Fibroblast of skin of right biceps (primary cell): ENCODE data around the gene MYOD1.

ENCODE experiments used
- DNase-seq: peaks from one replicate; pipeline ENCODE4 v3.0.0-alpha.2; 2013

The MYOD1 gene

GRCh38 chr11:17751558-17751957, 32.2 kb downstream of the MYOD1 start:
- no peak for DNase-seq

- no peak for DNase-seq
Observed at GRCh38 chr11:17752144-17752543, 32.8 kb downstream of the MYOD1 start.

- DNase-seq = no peak
Observed at GRCh38 chr11:17753153-17753552, 33.8 kb downstream of the MYOD1 start.

- DNase-seq = no peak
Observed at GRCh38 chr11:17753641-17754040, 34.3 kb downstream of the MYOD1 start.

- DNase-seq = no peak
Observed at GRCh38 chr11:17755891-17756290, 36.5 kb downstream of the MYOD1 start.

DNA sequence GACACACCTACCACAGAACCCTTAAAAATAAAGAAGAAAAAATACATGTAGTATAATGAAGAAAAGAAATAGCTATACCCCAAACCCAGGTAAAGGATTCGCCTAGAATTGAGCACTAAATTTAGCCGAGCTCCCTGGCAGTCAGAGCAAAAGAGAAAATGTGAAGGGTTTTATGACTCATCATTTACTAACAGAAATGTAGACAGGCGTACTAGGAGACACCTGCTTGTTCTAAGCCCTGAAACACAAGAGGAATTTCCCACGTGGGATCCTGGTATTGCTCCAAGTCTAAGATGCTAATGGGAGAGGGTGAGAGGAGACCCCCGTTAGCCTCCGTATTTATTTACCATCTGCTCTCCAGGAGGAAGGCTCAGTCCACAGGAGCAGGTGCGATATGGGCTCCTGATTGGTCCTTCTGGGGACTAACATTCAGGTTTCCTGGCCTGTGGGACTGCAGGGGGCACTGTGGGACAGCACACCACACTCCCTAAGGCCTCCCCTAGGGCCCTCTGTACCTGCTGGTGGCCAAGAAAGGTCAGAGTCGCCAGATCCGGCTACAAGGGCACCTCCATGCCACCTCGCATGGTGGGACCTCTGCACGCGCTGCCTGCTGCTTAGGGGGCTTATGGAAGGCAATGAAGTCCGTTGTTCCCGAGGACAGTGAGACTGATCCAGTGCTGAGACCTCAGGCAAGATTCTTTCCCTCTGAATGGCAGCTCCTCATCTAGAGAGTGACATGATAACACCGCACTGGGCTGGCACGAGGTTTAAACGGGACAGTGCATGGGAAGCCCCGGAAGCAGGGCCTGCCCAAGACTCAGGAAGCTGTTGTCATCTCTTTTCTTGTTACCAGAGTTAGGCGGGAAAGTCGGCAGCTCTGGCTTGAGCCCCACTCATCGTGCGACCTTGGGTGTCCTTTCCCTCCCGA, 41.0 kb downstream of the MYOD1 start:
- DNase-seq = peak; percentile 19

DNA sequence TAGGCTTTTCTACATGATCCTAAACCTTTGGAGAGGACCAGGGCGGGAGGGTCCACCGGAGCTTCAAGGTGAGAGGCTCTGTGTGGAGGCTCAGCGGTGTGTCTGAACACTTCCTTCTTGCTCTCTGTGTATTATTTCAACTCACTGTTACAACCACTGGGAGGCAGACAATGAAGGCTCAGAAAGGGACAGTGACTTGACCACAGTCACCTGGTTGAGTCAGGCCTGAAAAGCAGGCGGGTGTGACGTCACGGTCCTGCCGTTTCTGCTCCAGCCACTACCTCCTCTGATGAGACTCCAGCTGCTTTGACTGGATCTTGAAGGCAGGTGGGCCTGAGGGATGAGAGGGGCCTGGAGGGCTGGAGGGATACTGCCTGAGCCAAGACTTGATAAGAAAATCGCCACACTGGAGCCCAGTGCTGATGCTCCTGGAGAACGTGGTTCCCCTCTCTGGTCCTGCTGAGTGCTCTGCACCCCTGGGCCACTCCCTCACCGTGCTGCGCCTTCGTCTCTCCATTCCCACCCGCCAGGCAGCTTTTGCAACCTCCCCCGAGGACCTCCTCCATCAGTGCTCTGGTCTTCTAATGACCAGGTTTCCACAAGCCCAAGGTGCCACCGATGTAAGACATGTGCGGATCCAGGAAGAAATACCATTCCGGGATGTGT, 43.1 kb downstream of the MYOD1 start:
- DNase-seq = no peak

DNA sequence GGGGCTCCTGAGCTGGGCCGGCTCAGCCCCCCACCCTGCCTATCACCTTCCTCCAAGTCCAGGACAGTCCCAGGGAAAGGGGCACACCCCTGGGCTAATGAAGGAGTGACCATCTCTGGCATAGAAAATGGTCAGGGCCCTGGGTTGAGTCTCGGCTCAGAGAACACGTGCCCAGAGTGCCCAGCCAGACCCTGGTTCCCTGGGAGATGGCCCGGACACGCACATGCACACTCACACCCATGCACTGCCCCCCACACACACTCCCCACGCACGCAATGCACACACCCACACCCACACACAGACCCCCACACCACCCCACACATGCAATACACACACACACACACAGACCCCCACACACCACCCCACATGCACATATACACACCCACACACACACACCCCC, 43.9 kb downstream of the MYOD1 start:
- DNase-seq = no peak

GRCh38 chr11:17763703-17764102, 44.3 kb downstream of the MYOD1 start:
- DNase-seq = no peak

GRCh38 chr11:17764446-17765218, 45.3 kb downstream of the MYOD1 start:
- no peak for DNase-seq

- peak; percentile 31 for DNase-seq
Observed at GRCh38 chr11:17765356-17766072, 46.1 kb downstream of the MYOD1 start.

- no peak for DNase-seq
Observed at GRCh38 chr11:17766073-17766359, 46.6 kb downstream of the MYOD1 start.

DNA sequence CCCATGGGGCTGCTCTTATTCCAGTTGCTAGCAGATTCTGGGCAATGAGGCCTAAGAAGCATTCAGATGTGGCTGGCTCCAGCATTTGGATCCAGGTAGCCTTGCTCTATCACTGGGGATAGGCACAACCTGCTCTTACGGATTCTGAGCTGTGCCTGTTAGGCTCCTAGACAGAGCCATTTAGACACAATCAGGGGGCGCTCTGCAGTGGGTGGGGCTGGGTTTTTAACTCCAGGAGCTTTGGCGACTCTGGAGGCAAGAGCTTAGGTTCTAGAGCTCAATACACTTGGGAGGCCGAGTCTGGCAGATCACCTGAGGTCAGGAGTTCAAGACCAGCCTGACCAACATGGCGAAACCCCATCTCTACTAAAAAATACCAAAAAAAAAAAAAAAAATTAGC, 47.2 kb downstream of the MYOD1 start:
- no peak for DNase-seq

GRCh38 chr11:17767301-17767885, 48.0 kb downstream of the MYOD1 start:
- peak; percentile 8 for DNase-seq

- no peak for DNase-seq
Observed at GRCh38 chr11:17767914-17768313, 48.5 kb downstream of the MYOD1 start.

DNA sequence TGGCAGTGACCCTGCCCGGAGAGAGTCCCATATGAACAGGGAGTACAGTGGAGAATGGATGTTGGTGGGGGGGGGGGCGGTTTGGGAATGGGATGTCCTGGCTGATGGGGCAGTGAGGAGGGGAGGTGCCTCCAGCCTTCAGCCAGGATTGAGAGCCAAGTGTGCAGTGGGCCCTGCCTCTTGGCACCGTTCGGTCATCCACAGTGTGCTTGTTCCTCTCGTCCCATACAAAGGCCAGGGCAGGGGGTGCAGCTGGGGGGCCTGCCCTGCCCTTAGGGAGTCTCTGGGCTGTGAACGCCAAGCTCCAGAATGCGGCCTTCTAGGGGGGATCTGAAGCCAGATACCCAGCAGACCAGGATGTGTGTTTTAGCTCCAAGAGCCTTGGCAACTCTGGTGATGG, 49.2 kb downstream of the MYOD1 start:
- DNase-seq = no peak

- DNase-seq = no peak
Observed at GRCh38 chr11:17769218-17769617, 49.8 kb downstream of the MYOD1 start.

GRCh38 chr11:17770048-17770652, 50.8 kb downstream of the MYOD1 start:
- no peak for DNase-seq

GRCh38 chr11:17770917-17771316, 51.5 kb downstream of the MYOD1 start:
- DNase-seq = no peak

GRCh38 chr11:17771415-17771814, 52.0 kb downstream of the MYOD1 start:
- no peak for DNase-seq
